H7 (cell line): ENCODE results near the gene FAM83B. TPM values are rescaled to one million over a fixed set of nuclear protein-coding genes. Genes with fewer than 3 reads are reported as not detected.
A peak's percentile ranks its signal among the peaks of the same experiment; 100 is the strongest.

Experiments
- DNase-seq: peaks from one replicate; pipeline ENCODE4 v3.0.0; 2012
- H3K27me3 ChIP-seq: 2 replicates; pipeline ENCODE4 v1.6.0; 2011; ENCODE audit warnings: mild to moderate bottlenecking, low read length; ENCODE audit not compliant: control insufficient read depth, insufficient read depth
- H3K36me3 ChIP-seq: replicated peaks from 2 replicates; pipeline ENCODE4 v1.5.1; 2011; ENCODE audit warnings: low read length; ENCODE audit not compliant: control insufficient read depth, insufficient read depth
- H3K4me3 ChIP-seq: 2 replicates; pipeline ENCODE4 v1.5.1; 2011; ENCODE audit warnings: low read depth, mild to moderate bottlenecking, control low read depth, low read length, moderate library complexity; ENCODE audit not compliant: insufficient read depth
- total RNA-seq: library from RNA; depleted of rRNA; stranded (reverse); fragments of >200 nt; shearing (Covaris generic); gene quantifications from 2 replicates; pipeline ENCODE4 v1.2.3, GENCODE V29; 2014

FAM83B gene
- total RNA-seq, 1 experiment from 2014 or later: 1.5 TPM

GRCh38 chr6:54830216-54830615, 16.4 kb upstream of the FAM83B start:
- no peaks in the 10 kb centered on the region for H3K27me3 ChIP-seq
- no peak overlapping the region for H3K4me3 ChIP-seq
- H3K36me3 ChIP-seq: no peaks in the 10 kb centered on the region
- no peak for DNase-seq

GRCh38 chr6:54835176-54835575, 11.4 kb upstream of the FAM83B start:
- no peak for DNase-seq
- Histone ChIP-seq H3K36me3 (no peaks in the 10 kb centered on the region), H3K27me3 (no peaks in the 10 kb centered on the region), H3K4me3 (no peak overlapping the region)

- peaks cover 14% of the 10 kb centered on the region for H3K27me3 ChIP-seq
- H3K4me3 ChIP-seq: peak overlapping the region; percentile 74
- DNase-seq: peak; percentile 64
- H3K36me3 ChIP-seq: no peaks in the 10 kb centered on the region
Observed at GRCh38 chr6:54846857-54847674, 495 bp downstream of the FAM83B start.

GRCh38 chr6:54847799-54848597, 1.4 kb downstream of the FAM83B start:
- Histone ChIP-seq H3K4me3 (no peak overlapping the region), H3K27me3 (peaks cover 14% of the 10 kb centered on the region), H3K36me3 (no peaks in the 10 kb centered on the region)
- no peak for DNase-seq

- no peak for DNase-seq
- Histone ChIP-seq H3K36me3 (no peaks in the 10 kb centered on the region), H3K4me3 (no peak overlapping the region), H3K27me3 (peaks cover 14% of the 10 kb centered on the region)
Observed at GRCh38 chr6:54850114-54850513, 3.5 kb downstream of the FAM83B start.

GRCh38 chr6:54856129-54856528, 9.6 kb downstream of the FAM83B start:
- DNase-seq: no peak

DNA sequence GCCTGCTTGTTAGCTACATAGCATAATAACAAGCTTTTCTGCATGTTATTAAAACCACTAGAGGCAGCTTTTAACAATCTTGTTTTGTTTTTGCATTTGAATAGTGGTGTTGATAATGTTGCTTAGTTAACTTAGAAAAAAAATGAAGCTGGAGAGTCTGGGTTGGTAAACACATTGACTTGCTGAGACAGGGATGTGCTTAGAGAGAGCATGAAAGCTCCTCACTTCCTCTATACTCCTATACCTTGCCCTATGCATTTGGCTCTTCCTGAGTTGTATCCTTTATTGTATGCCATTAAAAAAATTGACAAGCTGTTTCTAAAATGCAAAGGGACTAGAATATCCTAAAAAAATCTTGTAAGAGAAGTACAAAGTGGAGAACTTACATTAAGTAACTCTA, 13.6 kb downstream of the FAM83B start:
- H3K36me3 ChIP-seq: no peaks in the 10 kb centered on the region
- no peak overlapping the region for H3K4me3 ChIP-seq
- DNase-seq: no peak
- no peaks in the 10 kb centered on the region; the same call in 1 of the 2 replicates for H3K27me3 ChIP-seq

More at GRCh38 chr6:54856129-54856528, 9.6 kb downstream of the FAM83B start:
- Histone ChIP-seq H3K36me3 (no peaks in the 10 kb centered on the region), H3K27me3 (no peaks in the 10 kb centered on the region; the same call in 1 of the 2 replicates), H3K4me3 (no peak overlapping the region)

DNA sequence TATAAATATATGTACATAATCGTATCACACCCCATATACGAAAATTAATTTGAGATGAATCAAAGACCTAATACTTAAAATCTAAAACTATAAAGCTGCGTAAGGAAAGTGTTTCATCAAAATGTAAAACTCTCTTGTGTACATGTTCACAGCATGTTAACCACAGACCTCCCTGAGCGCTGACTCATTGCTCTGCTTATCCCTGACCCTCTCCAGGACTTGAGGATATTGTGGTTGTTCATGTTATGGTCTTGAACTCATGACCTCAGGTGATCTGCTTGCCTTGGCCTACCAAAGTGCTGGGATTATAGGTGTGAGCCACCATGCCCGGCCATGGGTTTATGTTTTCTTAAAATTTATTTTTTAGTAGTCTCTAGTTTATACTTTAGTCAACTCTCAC, 14.2 kb downstream of the FAM83B start:
- DNase-seq: no peak
- Histone ChIP-seq H3K36me3 (no peaks in the 10 kb centered on the region), H3K27me3 (no peaks in the 10 kb centered on the region; the same call in 1 of the 2 replicates), H3K4me3 (no peak overlapping the region)

- Histone ChIP-seq H3K27me3 (no peaks in the 10 kb centered on the region; the same call in 1 of the 2 replicates), H3K36me3 (no peaks in the 10 kb centered on the region), H3K4me3 (no peak overlapping the region)
- DNase-seq: no peak
Observed at GRCh38 chr6:54861905-54862616, 15.5 kb downstream of the FAM83B start.

DNA sequence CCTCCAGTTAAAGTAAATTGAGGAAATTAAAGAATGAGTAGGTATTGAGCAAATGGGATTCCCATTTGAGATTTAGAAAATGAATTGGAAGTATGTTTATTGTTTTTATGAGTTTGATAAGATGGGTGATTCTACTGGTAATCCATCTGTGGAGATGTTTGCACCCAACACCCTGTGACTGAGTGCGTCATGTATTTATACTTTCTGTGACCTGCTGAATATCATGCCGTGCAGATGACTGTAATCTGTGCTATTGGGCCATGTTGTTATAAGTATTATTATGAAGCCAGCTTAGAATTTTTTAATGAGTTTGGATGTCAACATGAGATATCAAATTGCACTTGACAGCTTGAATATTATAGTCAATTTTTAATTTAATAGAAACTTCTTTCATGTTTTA, 17.7 kb downstream of the FAM83B start:
- H3K27me3 ChIP-seq: no peaks in the 10 kb centered on the region
- H3K36me3 ChIP-seq: no peaks in the 10 kb centered on the region
- H3K4me3 ChIP-seq: no peak overlapping the region
- DNase-seq: no peak

GRCh38 chr6:54865091-54865631, 18.6 kb downstream of the FAM83B start:
- no peaks in the 10 kb centered on the region for H3K36me3 ChIP-seq
- no peak for DNase-seq
- H3K4me3 ChIP-seq: no peak overlapping the region

DNA sequence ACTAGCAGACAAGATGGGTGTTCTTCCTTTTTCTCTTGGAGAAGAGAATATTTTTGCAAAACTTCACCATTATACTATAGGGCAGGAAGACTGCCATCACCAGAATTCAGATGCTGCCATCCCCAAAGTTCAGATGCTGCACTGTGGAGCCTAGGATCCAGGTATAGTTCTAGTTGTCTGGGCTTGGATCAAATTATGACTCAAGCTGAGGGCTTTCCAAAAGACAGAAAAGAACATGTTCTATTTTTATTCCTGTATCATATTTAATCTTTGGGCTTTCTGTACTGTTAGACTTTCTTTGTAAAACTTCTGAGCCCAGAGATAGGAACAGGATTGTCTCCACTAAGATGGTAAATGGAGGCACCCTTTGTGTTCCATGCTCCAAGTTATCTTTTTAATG, 22.0 kb downstream of the FAM83B start:
- H3K4me3 ChIP-seq: no peak overlapping the region
- H3K27me3 ChIP-seq: no peaks in the 10 kb centered on the region
- H3K36me3 ChIP-seq: no peaks in the 10 kb centered on the region
- no peak for DNase-seq

More at GRCh38 chr6:54865091-54865631, 18.6 kb downstream of the FAM83B start:
- H3K27me3 ChIP-seq: no peaks in the 10 kb centered on the region

DNA sequence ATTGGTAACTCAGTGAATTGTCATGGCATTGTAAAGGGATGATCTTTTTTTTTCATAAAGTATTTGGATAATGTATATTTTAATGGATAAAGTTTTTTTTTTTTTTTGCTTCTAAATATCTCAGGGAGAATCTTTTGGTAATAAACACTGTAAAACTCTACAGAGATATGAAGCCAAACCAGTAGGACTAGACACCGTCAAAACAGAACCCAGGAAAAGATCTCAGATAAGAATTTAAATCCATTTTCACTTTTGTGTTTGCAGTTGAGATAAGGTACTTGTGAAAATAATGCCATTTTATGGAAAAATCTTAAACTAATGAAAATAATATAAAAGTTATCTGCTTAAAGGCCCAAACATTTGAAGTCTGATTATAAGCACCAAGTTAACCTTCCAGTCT, 27.0 kb downstream of the FAM83B start:
- Histone ChIP-seq H3K4me3 (no peak overlapping the region), H3K36me3 (no peaks in the 10 kb centered on the region), H3K27me3 (no peaks in the 10 kb centered on the region)
- DNase-seq: no peak

GRCh38 chr6:54874349-54875048, 27.9 kb downstream of the FAM83B start:
- Histone ChIP-seq H3K4me3 (no peak overlapping the region), H3K27me3 (no peaks in the 10 kb centered on the region), H3K36me3 (no peaks in the 10 kb centered on the region)
- no peak for DNase-seq
